HL-60/S4 treated with retinoic acid at 250 ng/mL for 4 days and 3 days (cell line): ENCODE measurements around the gene TPRKB.
"Not testable (repeated sequence)": the region's sequence is repeated elsewhere in the genome, so short reads cannot be mapped to it uniquely, and the experiment has no call there.

Experiments
- in situ Hi-C: fragments of 300-500 bp; cut with MboI; formaldehyde crosslinking; loops from 2 replicates; pipeline ENCODE4 v1.7.0; 2022; ENCODE audit warnings: low sequenced_read_pairs

TPRKB gene

GRCh38 chr2:73700661-73701447 is 36.3 kb downstream of the TPRKB start:
- in situ Hi-C loops, result no loop called here

DNA sequence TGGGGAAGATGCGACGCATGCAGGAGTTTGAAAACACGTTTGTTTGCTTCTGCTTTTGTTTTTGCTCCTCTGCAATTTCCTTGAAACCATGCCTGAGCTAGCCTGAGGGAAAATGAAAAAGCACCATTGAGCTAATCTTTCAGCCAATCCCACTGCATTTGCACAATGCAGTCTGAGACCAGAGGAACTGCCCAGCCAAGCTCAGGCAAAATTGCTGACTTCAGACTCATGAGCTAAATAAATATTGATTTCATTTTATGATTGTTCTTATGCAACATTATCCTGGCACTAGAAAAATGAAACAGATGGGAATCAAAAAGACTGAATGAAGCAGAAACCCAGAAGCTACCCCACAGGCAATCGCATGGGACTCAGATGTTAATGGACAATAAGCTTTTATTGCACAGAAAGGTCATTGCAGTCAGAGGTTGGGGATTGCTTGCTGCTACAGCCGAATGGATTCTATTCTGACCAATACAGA is 37.0 kb downstream of the TPRKB start:
- in situ Hi-C loops, result no loop called here

DNA sequence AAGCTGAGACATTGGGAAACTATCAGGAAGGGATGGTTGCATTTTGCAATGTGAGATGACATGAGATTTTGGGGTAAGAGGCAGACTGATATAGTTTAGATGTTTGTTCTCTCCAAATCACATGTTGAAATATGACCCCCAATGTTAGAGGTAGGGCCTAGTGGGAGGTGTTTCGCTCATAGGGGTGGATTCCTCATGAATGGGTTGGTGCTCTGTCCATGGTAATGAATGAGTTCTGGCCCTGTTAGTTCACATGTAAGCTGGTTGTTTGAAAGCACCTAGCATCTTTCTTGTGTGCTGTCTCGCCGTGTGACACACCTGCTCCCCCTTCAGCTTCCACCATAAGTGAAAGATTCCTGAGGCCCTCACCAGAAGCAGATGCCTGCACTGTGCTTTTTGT is 37.7 kb downstream of the TPRKB start:
- in situ Hi-C loops, result no loop called here

DNA sequence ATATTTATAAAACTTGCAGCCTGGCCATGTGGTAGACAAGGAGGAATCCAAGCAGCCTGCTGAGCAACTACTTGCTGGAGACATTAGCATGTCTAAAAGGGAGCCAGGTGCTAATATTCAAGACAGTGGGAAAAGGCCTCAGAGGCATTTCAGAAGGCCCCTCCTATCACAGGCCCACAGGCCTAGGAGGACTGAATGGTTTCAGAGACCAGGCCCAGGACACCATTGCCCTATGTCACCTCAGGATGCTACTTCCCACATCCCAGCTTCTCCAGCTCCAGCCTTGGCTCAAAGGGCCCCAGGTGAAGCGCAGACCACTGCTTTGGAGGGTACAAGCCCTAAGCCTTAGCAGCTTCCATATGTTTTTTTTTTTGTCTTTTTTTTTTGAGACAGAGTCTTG is 39.0 kb downstream of the TPRKB start:
- in situ Hi-C loops, result no loop called here

- in situ Hi-C loops, result no loop called here
Measured at GRCh38 chr2:73697606-73698005, 39.5 kb downstream of the TPRKB start.

DNA sequence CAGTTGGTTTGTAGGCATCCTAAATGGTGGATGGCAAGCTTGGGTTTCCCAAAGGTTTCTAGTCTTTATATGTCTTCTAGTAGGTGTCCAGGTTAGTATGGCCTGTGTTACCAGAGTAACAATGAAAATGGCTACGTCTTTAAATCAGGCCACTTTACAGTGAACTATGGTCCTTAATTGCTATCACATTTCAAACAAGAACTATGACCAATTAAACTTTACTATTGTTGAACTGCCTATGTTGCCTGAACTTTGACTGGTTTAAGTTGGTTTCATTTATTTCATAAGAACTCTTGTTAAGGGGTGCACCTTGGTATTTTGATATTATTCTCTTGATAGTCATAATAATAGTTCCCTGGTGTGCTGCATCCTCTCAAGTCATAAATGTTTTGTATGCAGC is 40.2 kb downstream of the TPRKB start:
- in situ Hi-C loops, result not testable (repeated sequence)

DNA sequence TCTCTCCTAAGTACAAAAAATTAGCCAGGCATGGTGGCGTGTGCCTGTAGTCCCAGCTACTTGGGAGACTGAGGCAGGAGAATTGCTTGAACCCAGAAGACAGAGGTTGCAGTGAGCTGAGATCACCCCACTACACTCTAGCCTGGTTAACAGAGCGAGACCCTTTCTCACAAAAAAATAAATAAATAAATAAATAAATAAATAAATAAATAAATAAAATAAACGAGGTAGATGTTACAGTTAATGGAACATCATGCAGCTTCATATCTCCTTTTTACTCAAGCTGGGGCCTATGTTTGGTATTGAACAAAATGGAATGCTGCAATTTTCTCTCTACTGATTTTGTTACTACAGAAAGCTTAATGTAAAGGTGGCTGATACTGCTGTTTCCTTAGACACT is 40.6 kb downstream of the TPRKB start:
- in situ Hi-C loops, result not testable (repeated sequence)

DNA sequence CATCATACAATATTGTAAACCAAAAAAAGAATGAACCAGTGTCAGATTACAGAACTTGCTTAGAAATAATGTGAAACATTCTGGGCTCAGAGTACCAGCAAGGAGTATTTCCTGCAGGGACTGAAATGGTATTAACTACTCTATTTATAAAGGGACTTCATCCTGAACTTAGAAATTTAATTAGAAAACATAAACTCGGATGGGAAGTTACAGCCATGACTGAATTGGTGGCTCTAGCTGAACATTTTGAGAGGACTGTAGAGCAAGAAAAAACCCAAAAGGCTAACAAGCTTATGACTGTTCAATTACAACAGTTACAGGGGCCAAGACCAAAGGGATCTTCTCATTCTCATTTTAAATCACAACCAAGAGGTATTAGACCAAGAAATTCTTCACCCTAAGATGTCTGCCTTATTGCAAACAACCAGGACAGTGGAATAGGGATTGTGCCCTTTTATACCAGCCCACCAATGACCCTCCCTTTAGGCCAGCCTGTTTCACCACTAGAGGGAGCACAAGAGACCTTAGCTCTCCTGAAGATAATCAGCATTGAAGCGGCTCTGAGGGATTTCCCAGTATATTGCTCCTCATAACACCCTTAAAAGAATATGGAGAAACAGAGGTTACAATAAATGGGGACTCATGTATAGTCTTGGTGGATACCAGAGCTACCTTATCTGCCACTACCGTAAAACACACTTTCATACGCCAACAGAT is 46.6 kb downstream of the TPRKB start:
- in situ Hi-C loops, result not testable (repeated sequence)

- in situ Hi-C loops, result not testable (repeated sequence)
Measured at GRCh38 chr2:73688494-73688893, 48.7 kb downstream of the TPRKB start.

- in situ Hi-C loops, result no loop called here
Measured at GRCh38 chr2:73685764-73686438, 51.2 kb downstream of the TPRKB start.

- in situ Hi-C loops, result not testable (repeated sequence)
Measured at GRCh38 chr2:73684905-73685304, 52.2 kb downstream of the TPRKB start.

DNA sequence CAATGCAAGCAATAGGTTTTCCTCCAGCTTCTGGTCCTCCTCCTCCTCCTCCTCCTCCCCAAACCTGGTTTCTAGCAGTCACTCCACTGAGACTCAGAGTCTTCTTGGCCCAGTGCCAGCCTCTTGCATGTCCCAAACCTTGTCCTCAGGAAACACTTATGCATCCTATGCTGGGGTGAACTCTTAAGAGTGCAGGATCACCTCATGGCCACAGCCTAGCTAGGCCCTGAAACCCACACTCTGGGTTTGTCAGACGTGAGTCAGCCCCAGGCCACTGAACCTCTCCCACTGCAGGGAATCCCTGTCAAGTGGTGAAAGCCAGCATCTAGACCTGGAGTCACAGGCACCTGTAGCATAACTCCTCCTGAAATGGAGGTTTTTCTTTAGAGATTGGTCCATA is 52.8 kb downstream of the TPRKB start:
- in situ Hi-C loops, result not testable (repeated sequence)

- in situ Hi-C loops, result not testable (repeated sequence)
Measured at GRCh38 chr2:73679951-73680571, 57.1 kb downstream of the TPRKB start.
